Measurements from ENCODE around the gene MADCAM1.

MADCAM1 gene

GRCh38 chr19:535017-535835 is 38.9 kb downstream of the MADCAM1 start:
- DNase-seq, result no peak

- no peak for DNase-seq
Observed at GRCh38 chr19:536031-536880, 40.0 kb downstream of the MADCAM1 start.

- DNase-seq, result no peak
Observed at GRCh38 chr19:536881-537404, 40.7 kb downstream of the MADCAM1 start.

GRCh38 chr19:538641-539428 is 42.5 kb downstream of the MADCAM1 start:
- no peak for DNase-seq

GRCh38 chr19:539429-540030 is 43.2 kb downstream of the MADCAM1 start:
- no peak for DNase-seq

- DNase-seq, result no peak
Observed at GRCh38 chr19:540867-541637, 44.8 kb downstream of the MADCAM1 start.

- DNase-seq, result no peak
Observed at GRCh38 chr19:541699-542098, 45.4 kb downstream of the MADCAM1 start.

- no peak for DNase-seq
Observed at GRCh38 chr19:542173-542866, 46.0 kb downstream of the MADCAM1 start.

GRCh38 chr19:543910-544608 is 47.8 kb downstream of the MADCAM1 start, which contains the start of gene GZMM:
TSS of gene GZMM (plus strand) at chr19:544053. CDS start at chr19:544072, 19 bp downstream.
- DNase-seq, result peak; percentile 90

GRCh38 chr19:547117-547516 is 50.8 kb downstream of the MADCAM1 start:
- no peak for DNase-seq

GRCh38 chr19:547836-548720 is 51.8 kb downstream of the MADCAM1 start:
- no peak for DNase-seq

- no peak for DNase-seq
Observed at GRCh38 chr19:548886-549830, 52.9 kb downstream of the MADCAM1 start.

- DNase-seq, result no peak
Observed at GRCh38 chr19:554817-555216, 58.5 kb downstream of the MADCAM1 start.
